Iris pigment epithelial cell (primary cell): Measurements from ENCODE around the gene DLG5.

ENCODE experiments used
- DNase-seq: peaks from one replicate; pipeline ENCODE4 v3.0.0-alpha.2; 2011; ENCODE audit warnings: low read depth

DLG5 gene

DNA sequence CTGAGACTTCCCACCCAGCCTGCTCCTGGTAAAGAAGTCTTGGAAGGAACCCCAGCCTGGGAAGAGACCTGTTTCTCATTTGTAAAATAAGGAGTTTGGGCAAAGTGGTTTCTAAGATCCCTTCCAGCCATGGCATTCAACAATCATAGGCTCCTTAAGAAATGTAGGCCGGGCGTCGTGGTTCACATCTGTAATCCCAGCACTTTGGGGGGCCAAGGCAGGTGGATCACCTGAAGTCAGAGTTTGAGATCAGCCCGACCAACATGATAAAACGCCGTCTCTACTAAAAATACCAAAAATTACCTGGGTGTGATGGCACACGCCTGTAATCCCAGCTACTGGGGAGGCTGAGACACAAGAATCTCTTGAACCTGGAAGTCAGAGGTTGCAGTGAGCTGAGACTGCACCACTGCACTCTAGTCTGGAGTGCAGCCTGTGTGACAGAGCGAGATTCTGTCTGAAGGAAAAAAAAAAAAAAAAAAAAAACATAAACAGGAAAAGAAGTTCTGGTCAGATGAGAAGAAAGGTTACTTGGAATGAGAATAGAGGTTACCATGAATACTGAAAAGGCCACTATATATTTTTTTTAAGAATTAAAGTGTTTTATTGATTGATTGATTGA, 15.9 kb downstream of the DLG5 start:
- no peak for DNase-seq

DNA sequence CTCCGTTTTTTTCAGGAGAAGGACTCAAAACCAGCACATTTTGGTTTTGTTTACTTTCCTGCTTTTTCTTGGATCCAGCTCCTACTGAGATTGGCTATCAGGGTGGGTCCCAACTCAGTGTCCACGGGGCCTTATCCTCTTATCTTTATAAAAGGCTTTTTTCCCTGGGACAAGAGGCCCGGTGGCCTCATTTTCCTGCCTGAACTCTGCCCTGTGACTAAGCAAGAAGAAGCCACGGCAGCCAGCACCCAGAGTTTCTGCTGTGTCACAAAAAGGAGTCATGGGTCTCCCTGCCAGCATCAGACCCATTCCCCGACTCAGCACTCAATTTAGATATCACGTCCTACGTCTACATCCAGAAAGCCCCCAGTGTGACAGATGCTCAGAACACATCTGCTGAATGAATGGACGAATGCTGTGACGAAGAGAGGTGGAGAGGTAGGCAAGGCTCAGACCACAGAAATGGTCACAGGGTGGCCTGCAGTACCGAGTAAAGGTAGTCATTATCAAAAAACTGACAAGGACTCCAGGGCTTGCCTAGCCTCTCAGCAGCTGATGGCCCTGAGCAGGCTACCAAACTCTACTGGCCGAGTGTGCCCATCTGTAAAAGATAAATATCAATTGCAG, 16.7 kb downstream of the DLG5 start:
- DNase-seq = peak; percentile 77

DNA sequence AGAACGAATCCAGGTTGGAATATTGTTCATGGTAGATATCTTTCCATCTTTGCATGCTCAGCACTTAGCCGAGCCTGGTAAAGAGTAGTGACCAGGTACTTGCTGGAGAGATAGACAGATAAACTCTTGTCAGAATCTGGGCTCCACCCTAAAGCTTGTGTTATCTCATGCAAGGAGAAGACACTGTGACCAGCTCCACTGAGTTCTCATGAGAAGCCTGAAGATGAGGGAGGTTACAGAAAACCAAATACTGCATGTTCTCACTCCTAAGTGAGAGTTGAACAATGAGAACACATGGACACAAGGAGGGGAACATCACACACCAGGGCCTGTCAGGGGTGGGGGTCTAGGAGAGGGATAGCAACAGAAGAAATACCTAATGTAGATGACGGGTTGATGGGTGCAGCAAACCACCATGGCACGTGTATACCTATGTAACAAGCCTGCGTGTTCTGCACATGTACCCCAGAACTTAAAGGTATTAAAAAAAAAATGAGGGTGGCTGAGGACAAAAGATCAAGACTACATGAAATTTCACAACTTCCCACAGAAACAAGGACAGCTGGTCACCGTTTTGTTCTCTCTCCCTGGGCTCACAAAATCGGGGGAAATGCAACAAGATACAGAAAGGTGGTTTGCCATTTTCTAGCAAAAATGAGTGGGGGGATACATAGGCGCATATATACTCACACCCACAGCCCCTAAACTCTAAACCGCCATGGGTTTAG, 17.4 kb downstream of the DLG5 start:
- DNase-seq = no peak

DNA sequence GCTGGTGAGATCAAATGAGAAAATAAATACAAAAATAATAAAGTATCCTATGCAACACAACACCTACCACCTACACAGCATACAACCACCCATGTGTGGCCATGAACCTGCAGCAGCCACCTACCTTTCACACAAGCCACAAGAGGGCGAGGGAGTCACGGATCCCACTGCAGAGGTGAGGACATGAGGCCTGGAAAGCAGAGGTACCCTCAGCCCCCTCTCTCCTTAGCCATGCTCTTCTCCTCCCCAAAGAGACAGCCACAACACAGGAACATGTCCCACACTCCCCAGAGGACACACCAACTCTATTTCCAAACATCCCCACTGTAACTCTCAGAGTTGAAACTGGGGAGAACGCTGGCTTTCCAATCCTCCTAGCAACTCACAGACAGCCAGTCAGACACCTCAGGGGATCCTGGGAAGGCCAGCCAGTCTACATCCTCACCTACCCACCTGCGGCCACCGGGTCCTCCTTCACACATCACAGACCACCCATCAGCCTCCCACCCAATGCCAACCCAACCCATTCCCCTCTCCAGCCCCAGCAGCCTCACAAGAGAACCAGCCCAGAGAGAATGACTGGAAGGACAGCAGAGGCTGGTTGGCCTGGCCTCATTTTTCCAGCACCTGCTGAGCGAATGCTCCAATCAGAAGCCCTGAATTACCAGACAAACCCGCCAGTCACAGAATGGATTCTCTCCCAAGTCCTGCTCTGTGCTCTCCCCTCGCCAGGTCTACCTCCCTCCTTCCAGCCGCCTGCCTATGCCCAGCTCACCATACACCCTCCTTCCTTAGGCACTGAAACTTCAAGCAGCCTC, 18.4 kb downstream of the DLG5 start:
- DNase-seq = no peak

DNA sequence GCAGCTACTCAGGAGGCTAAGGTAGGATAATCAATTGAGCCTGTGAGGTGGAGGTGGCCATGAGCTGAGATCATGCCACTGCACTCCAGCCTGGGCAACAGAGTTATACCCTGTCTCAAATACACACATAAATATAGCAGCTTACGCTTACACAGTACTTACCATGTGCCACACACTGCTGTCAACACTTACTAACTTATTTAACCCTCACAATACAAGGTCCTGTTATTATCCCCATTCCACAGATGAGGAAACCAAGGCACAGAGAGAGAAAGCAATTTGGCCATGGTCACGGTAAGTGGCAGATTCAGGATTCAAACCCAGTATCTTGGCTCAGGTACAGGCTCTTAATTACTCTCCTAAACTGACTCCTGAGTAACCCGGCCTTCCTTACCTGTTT, 19.1 kb downstream of the DLG5 start:
- DNase-seq = no peak

DNA sequence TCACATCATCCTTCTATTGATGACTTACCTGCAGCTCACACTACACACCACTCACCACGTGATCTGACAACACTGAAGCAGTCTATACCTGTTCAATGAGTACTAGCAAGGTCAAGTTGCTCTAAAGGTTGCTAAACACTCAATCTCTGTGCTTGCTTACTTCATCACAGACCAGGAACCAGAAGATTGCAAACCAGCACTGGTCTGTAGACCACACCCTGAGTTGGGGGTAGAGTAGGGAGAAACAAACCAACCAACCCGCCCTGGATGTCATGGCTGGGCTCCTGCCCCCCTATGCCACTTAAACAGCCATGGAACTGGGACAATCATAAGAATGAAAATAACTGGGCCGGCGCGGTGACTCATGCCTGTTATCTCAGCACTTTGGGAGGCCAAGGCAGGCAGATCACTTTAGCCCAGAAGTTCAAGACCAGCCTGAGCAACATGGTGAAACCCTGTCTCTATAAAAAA, 19.6 kb downstream of the DLG5 start:
- no peak for DNase-seq

DNA sequence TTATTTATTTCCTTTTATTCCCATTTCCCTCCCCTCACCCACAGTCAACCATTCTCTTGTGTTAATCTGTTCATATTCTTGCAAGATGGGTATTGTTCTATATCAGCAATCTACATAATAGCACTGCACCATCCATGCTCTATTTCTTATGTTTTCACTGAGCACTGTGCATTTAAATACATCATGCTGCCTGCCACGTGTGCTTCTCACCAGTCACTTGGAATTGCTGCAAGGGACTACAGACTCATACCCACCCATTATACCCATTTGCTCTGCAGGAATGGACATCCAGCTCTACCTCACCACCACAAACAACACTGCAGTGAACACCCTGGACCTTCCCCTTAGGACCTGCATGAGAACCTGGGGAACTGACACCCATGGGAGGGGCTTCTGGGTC, 20.8 kb downstream of the DLG5 start:
- DNase-seq = no peak

DNA sequence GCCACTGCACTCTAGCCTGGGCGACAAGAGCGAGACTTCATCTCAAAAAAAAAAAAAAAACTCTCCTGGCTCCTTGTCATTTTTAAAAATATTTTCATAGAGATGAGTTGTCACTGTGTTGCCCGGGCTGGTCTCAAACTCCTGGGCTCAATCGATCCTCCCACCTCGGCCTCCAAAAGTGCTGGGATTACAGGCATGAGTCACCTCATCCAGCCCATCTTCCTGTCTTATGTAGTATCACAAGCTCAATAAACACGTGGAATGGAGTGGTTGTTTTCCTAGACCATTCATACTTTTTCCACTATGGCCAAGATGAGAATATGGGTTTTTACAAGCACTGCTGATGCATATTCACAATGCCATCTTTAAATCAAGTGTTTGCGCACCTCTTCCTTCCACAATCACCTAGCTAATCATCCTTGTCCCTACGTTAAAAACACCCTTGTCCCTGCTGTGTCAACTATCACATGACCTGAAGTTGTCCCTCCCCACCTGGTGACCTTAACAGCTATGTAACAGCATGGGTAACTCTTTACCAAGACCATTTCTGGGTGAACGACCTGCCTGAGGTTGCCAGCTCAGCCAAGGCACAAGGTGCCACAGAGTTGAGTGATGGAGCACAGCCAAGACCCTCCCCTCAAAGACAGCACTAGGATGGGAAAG, 21.3 kb downstream of the DLG5 start:
- peak; percentile 18 for DNase-seq

DNA sequence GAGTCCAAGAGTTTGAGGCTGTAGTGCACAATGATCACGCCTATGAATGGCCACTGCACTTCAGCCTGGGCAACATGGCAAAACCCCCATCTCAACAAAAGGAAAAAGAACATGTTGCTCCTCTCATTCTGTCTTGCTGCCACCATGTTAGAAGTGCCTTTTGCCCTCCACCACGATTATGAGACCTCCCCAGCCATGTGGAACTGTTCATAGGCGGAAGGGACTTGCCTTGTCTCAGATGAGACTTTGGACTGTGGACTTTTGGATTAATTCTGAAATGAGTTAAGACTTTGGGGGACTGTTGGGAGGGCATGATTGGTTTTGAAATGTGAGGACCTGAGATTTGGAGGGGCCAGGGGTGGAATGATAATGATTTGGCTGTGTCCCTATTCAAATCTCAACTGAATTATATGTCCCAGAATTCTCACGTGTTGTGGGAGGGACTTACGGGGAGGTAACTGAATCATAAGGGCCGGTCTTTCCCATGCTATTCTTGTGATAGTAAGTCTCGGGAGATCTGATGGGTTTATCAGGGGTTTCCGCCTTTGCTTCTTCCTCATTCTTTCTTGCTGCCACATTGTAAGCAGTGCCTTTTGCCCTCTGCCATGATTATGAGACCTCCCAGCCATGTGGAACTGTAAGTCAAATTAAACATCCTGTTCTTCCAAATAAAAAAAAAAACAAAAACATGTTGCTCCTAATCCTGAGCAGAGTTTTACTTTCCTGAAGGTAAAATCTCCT, 22.3 kb downstream of the DLG5 start:
- no peak for DNase-seq

DNA sequence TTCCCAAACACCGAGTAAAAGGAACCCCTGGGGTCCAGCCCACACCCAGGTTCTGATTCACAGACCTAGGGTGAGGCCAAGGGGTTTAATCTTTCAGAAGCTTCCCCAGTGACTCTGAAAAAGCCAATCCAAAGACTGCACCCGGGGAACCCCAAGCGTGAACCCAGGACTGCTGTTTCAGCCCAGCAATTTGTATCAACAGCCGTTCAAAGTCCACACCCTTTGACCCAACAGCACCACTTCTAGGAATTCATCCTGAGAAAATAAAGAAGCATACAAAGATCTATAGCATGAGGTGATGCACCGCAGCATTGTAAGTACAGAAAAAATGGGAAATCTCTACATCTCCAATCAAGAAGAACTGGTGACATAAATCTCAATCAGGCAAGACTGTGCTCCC, 24.4 kb downstream of the DLG5 start:
- no peak for DNase-seq

DNA sequence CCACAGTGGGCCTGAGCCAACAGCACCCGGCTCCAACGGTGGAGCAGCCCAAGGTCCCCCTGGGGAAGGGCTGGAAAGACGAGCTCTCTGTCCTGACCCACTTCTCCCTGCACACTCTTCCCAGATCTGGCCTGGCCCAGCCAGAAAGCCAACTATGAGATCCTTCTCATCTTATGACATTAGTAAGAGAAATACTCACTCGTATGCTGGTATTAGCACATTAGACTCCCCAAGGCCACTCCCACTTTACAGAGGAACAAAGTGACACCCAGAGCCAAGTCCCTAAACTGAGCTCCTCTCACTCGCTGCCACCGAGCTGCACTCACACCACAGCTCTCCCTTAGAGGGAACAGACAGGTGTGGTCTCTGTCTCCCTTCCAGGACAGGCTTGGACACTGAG, 24.8 kb downstream of the DLG5 start:
- no peak for DNase-seq

DNA sequence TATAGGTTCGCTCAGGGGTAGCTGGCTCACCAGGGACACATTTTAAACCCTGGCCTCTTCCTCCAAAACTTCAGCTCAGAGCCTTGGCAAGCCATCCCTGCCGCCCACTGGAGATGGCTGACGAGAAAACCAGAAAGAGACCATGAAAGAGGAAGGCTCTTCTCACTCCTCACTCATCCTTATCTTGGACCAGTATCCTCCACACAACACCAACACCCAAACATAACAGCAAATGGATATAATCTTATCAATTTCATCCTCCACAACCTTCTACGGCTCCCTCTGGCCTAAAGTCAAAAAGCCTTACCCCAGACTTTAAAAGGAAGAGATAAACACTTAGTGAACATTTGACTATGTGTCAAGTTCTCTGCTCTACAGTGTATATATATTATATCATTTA, 26.9 kb downstream of the DLG5 start:
- DNase-seq = no peak

DNA sequence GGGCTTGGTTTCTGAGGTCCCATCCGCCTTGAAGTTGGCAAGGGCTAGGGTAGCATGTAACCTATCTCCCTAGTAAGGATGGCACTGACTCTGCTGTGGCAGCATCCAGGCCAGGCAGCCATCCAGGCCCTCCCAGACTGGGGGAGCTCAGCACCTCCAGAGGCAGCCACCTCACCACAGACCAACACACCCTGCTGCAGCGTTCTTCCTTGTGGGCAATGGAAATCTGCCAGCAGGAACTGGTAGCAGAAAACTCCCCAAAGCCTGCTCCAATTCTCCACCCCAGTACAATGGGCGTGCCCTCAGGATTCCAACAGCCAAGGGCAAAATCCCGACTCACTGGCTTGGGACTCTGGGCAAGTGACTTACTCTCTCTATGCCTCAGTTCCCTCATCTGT, 27.5 kb downstream of the DLG5 start:
- DNase-seq = peak; percentile 47

DNA sequence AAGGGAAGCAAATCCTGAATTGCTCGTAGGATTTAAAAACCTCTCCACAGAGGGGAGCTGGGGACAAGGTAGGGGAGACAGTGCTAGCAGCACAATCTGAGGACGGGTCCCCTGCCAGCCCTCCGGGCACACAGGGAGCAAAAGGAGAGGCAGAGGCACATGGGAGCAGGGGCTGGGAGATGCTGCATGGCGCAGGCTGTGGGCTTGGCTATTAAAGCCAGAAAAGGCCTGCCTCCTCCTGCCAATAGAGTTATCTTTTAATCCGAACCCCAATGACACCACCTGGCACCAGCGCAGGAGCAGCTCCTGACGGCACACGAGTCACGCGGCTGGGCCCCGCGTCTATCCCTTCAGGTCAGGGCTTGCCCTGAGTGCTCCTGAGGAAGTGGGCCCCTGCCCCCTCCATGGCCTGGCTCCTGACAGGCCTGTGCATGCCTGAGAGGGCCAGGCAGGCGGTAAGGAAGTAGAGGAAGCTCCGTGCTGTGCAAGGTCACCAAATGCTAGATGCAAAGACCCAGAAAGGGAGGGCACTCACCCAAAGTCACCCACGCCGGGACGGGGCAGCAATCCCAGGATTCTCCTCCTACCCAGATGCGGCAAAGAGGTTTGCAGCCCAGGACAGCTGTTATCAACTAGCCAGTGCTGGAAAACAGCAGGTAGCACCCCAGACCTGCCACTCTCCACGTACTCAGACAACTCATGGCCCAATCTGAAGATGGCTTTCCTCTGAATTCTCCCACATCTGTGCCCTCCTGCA, 28.1 kb downstream of the DLG5 start:
- peak; percentile 14 for DNase-seq

DNA sequence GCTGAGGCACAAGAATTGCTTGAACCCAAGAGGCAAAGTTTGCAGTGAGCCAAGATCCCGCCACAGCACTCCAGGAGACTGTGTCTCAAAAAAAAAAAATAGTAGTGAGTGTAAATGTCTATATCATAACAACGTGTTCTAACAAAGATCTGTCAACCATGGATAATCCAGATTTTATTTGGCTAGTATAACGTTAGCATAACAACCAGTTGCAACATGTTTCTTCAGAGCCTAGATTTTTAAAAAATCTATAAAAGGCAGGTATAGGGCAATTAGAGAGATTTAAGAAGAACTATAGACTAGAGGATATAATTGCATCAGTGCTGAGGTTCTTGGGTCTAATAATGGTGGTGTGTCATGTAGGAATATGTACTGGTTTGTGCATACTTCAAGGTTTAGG, 30.5 kb downstream of the DLG5 start:
- DNase-seq = no peak

DNA sequence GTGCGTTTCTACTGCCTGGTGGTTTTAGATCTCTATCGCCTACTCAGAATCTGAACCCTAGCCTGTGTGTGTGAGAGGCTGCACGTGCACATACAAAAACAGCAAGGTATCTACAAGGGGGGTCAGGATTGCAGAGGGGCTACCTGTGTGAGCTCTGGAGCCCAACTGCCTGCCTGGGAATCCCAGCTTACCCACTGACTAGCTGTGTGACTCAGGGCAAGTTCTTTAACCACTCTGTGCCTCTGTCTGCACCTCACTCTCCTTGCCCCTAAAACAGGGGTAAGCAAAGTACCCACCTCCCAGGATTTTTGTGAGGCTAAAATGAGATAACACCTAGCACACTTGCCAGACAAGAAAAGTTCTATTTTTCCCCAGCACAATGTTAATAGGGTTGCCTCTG, 32.5 kb downstream of the DLG5 start:
- no peak for DNase-seq

DNA sequence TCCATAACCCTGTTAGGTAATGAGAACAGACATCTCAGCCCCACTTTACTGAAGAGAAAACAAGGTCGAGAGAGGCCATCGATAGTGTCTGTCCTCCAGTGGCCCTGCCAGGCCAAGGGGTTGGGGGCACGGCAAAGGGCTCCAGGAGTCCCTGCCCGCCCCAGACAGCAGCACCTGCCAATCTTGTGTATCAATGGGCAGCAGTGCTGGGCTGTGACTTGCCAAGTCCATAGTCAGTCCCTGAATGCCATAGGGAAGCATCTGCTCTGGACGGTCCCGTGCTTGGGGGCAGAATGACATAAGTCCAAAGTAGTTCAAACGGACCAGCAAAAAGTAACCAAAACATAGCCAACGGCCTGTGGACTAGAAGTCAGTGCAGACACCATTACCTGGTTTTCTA, 33.2 kb downstream of the DLG5 start:
- DNase-seq = no peak

DNA sequence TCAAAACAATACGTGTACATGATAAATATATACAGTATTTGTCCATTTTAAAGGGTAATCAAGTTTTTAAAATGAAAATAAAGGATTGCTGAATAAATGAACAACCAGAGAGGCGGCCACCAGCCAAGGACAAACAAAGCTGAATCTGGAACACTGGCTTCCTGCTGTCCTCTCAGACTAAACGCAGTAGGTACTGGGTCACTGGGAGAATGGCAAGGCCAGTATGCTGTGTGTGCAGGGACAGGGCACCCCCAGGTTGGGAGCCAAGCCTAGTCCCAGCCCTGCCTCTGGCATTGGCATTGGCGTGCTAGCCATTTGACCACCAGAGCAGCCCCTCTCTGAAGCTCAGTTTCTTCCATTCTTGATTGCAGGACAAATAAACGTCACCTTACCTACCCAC, 33.8 kb downstream of the DLG5 start:
- no peak for DNase-seq

DNA sequence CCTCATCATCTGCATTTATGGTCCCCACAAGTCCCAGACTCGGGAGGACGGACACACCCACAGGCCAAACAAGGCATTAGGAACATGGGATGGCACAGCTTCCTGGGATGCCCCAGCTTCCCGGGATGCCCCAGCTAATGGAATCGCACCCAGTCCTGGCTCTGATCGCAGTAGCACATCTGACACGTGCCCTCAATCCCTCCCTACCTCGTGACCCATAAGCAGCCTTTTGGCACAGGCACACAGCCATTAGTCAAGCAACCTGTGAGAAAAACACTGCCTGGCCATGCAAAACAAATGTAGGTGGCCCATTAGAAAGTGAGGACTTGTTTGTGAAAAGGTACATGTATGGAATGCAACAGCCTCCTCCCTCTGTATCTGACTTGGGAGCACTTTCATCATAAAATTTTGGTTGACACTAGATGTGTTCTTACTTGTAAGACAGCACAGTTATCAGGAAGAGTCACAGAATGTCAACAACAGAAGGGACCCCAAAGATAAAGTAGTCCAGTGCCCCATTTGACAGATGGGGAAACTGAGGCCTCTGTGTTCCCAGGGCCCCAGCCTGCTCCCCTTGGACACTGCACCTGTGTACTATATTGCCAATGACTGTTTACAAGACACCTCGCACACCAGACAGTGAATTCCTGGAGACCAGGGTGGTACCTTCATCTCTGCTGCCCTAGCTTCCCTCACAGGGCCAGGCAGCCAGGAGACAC, 34.4 kb downstream of the DLG5 start:
- DNase-seq = no peak

DNA sequence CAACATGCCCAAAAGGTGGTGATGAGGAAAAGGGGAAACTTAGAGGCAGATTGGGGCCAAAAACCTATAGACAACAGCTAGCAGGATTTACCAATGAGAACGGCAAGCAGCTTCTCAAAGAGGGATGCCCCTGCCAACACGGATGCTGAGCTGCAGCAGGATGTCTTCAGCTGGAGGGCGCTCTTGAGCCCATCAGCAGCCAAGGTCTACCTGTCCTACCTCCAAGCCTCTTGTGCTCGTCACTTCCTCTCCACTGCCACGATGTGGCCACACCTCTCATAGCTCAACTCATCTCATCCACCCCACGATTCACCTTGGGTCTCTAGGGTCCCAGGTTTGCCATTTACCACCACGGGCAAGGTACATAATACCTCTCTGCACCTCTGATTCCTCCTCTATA, 36.5 kb downstream of the DLG5 start:
- no peak for DNase-seq
